HG02840 (cell line): Measurements from ENCODE around the gene SAP130.
"Not testable (repeated sequence)": the region's sequence is repeated elsewhere in the genome, so short reads cannot be mapped to it uniquely, and the experiment has no call there.

ENCODE experiments used
- ATAC-seq: cut with Tn5 transposase; IDR thresholded peaks from one replicate; pipeline ENCODE4 v1.9.1; 2021; ENCODE audit warnings: mild to moderate bottlenecking, moderate library complexity, moderate number of reproducible peaks; ENCODE audit not compliant: unreplicated experiment, low FRiP score

SAP130 gene

DNA sequence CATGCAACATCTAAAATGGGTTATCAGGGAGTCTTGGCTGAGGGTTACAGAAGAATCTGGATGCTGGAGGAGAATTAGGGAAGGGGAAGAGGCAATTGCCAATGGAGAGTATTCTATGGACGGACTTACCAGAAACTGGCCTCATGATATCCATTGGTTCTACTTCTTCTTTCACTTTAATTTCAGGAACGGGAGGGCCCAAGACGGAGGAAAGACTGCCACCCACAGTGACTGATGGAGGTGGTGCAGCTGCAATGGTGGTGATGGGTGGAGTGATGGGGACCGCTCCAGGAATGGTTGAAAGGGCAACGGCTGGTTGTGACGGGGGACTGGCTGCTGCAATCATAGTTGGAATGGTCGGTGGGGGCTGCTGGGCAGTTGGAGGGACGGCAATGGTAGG, 73.0 kb downstream of the SAP130 start:
- ATAC-seq: no peak

DNA sequence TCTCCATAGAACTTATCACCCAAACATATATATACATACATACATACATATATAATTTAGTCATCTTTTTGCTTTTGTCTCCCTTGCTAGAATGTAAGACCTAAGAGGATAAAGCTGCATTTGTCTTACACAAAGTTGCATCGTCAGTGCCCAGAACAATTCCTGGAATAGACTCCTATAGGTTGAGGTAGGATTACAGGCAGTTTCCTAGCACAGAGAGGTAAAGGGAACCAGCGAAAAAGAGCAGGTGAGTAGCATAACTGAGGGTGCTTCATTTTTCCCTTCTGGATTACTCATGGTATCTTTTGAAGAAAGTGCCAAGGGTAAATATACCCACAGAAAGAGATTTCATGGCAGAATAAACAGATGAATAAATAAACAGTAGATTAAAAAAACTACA, 74.0 kb downstream of the SAP130 start:
- ATAC-seq: no peak

DNA sequence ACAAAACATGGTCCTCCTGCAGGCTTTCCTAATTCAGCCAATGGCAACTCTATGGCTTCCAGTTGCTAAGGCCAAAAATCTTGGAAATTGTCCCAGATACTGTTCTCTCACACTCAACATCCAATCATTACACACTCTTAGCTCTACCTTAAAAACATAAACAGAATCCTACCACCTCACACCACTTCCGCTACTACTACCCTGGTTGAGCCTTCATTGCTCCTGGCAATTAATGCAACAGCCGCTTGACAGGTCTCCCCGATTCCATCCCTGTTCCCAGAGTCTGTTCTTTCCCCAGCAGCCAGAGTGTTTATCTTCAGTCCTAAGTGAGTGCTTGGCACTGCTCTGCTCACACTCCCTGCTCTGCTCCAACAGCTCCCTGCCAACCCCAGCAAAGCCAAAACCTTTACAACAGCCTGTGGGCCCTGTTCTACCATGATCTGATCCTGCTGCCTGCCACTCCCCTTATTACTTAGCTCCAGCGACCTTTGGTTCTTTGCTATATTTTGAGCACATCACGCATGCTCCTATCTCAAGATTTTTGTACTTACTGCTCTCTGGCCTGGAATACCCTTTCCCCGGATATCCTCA, 74.6 kb downstream of the SAP130 start:
- no peak for ATAC-seq

DNA sequence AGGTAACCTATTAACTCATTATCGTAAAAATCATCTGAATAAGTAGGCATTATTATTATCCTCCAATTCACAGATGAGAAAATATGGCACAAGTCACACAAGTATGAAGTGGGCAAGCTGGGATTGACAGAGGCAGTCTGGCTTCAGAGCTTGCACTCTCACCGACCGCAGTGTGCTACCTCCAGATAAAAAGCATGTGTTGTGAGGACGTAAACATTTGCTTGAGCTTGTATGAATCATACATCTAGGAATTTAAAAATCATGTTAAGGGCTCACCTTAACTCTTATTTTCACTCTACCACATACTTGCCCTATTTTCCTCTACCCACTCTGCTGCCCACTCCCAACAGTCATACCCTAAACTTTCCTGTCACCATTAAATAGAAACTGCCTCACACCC, 76.8 kb downstream of the SAP130 start:
- no peak for ATAC-seq

DNA sequence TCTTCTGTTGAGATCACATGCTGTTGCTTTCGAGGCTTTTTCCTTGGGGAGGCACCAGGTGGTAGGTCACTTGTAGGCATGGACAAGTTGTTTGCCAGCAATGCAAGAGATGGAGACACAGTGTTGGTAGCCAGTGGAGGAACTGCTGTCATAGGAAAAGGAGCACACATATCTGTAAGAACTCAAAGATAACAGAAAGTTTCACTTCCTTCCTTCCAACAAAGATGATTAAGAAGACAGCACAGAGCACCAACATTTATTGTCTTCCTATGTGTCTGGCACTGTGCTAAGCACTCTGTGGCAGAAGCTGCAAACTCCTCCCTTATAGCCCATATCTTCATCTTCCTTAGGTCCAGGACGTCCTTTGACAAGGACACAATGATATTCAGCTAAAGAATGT, 77.6 kb downstream of the SAP130 start:
- ATAC-seq: no peak

DNA sequence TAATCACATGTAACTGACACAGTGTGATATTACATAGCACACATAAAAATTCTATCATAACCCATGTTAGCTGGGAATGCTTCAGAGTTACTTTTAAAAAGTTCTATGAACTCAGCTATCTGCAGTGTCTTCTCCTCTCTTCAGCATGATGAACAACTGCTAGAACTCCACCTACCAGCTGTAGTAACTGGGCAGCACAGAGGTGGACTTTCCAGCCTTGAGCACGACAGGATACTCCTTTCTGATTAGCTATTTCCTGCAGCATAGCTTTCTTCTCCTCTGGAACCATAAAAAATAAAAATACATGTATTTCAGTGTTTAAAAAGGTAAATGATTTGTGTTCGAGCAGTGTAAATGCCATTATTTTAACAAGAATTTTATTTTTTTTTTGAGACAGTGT, 82.6 kb downstream of the SAP130 start:
- ATAC-seq: no peak

DNA sequence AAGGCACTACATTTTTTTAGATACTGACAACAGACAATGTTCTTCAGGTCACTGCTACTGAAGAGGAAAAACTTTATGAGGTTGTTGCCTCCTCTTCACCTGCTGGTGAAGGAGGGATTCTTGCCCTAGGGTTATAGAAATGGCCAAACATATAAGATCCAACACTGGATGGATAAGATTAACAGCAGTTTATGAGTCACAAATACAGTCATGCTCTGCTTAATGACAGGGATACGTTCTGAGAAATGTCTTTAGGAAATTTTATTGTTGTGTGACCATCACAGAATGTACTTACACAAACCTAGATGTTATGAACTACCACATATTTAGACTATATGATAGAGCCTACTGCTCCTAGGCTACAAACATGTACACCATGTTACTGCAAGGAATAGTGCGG, 84.7 kb downstream of the SAP130 start:
- ATAC-seq: no peak

DNA sequence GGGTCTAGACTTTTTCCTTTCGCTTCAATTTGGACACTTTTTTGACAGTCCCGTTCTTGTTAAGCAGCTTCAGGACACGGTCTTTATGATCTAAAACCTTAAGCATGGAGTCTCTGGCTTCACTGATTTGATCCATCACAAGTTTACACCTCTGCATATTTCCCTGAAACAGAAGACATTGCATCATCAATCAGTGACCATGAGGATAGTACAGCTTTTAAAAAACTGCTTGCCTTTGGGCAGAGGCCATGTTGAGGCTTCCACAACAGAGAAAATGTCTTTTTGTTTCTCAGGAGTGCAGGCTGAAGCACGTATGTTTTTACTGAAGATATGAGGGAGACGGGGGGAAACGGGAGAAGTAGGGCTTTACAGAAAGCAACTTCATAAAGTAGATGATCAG, 85.9 kb downstream of the SAP130 start:
- ATAC-seq: no peak

DNA sequence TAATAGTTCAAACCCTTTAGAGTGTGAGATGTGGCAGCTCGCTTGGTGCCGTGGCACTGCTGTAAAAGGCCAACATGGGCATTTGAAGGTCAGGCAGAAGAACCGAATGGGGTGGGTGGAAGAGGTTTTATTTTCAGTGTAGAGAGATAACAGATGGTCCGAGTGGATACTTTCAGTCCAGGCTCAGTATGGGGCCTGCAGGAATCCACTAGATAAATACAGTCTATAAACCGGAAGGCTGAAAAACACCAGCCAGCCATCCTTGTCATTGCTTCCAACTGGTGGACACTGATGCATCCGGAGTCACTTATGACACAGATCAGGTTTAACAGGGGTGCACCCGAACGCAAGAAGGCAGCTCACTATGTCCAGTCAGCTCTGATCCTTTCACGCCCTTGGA, 86.4 kb downstream of the SAP130 start:
- no peak for ATAC-seq

DNA sequence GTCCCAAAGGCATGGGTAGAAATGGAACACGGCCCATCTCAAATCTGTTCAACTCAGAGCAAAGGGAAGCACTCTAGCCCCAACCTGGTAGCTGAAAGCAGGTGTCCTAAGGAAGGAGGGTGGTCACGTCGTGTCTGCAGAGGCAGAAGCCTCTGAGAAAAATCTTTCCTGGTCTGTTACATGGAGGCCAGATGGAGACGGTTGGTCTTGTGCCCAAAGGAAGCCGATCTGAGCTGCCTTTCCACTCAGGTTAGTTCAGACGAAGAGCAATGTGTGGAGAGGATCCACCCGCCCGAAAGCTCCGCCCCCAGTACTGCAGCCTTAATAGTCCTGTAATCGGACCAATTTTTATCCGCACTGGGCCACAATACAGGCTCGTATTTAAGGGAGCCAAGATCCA, 87.2 kb downstream of the SAP130 start:
- no peak for ATAC-seq

DNA sequence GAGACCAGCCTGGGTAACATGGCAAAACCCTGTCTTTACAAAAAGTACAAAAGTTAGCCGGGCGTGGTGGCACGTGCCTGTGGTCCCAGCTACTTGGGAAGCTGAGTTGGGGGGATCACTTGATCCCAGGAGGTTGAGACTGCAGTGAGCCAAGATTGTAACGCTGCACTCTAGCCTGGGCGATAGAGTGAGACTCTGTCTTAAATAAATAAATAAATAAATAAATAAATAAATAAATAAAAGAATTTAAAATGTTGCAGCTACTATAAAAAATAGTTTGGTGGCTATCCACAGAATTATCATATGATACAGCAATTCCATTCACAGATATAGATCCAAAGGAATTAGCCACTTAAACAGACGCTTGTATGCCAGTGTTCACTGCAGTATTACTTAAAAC, 92.5 kb downstream of the SAP130 start:
- ATAC-seq: no peak

DNA sequence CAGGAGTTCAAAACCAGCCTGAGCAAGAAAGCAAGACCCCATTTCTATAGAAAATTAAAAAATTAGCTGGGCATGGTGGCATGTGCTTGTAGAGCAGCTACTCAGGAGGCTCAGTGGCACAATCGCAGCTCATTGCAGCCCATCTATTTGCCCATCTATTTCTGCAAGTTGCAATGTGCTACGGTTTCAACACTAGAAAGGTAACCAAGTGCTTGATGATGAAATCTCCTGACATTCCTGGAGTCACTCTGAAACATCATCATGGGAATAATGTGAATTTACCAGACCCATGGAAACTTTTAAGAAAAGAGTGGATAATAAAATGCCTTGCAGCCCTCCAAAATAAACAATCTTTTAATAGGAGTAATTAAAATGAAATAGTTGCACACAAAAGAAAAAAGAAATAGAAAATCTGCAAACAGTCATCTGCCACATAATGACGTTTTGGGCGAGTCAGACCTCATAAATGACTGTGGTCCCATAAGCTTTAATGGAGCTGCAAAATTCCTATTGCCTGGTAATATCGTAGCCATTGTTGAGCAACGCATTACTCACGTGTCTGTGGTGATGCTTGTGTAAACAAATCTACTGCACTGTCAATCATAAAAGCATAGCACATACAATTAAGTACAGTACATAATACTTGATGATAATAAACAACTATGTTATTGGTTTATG, 95.5 kb downstream of the SAP130 start:
- no peak for ATAC-seq

DNA sequence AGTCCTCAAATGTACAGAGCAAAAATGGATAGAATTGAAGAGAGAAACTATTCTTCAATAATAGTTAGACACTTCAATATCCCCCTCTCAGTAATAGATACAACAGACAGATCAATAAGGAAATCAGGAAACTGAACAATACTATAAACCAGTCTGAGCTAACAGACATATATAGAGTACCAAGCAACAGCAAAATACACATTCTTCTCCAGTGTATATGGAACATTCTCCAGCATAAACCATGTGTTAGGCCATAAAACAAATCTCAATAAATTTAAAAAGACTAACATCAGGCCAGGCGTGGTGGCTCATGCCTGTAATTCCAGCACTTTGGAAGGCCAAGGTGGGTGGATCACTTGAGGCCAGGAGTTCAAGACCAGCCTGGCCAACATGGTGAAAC, 98.4 kb downstream of the SAP130 start:
- no peak for ATAC-seq

DNA sequence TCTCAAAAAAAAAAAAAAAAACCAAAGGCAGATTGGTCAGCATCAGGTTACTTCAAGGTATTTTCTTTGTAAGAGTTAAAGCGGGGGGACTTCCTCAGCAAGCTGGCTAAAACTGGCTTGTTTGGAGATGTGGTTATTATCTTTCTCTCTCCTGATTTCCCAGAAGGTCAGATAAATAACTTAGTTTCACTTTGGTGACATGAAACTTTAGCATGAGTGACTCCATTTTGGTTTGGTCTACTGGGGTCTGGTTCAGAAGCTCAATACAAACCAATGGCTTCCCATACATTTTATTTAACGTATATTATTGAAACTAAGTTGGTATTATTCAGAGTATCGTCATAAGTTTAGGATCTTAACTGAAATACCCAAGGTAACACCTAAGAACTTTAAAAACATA, 100.5 kb downstream of the SAP130 start:
- ATAC-seq: no peak

DNA sequence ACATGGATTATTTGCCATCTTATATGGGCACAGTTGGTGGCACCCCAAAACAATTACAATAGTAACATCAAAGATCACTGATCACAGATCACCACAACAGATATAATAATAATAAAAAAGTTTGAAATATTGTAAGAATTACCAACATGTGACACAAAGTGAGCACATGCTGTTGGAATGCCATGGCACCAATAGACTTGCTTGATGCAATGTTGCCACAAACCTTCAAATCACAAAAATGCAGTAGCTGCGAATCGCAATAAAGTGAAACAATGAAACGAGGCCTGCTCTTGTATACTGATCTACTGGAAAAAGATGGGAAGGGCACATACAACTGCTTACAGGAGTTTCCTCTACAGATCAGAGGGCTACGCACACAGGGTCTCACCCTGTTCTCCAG, 109.9 kb downstream of the SAP130 start:
- no peak for ATAC-seq

DNA sequence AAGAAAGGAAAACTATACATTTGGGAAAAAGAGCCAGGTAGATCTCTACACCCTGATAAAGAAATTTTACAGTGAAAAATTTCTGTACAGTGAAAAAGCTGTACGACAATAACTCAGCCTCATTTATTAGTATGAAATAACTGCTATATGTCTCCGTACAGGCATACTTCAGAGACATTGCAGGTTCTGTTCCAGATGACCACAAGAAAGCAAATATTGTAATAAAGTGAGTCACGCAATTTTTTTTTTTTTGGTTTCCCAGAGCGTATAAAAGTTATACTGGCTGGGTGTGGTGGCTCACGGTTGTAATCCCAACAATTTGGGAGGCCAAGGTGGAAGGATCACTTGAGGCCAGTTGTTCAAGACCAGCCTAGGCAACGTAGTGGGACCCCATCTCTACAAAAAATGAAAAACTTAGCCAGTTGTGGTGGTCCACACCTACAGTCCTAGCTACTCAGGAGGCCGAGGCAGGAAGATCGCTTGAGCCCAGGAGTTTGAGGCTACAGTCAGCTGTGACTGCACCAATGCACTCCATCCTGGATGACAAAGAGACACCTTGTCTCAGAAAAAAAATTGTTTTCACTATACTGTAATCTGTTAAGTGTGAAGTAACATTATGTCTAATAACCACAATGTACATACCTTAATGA, 113.9 kb downstream of the SAP130 start:
- ATAC-seq: no peak

DNA sequence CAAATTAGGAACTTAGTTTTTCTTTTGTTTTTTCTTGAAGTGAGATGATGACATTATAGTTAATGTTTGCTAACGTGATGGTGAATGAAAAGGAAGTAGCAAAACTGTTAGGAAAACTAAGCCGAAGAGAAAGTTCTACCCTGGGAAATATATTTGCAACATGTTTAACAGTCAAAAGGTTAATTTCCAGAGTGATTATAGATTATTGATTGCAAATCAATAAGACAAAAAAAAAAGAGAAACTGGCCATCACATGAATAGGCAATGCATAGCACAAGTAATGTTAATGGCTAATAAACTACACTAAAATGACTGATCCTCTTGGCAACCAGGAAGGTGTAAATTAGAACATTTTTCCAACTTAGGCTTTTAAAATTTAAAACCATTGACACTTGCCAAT, 116.1 kb downstream of the SAP130 start:
- ATAC-seq: no peak

DNA sequence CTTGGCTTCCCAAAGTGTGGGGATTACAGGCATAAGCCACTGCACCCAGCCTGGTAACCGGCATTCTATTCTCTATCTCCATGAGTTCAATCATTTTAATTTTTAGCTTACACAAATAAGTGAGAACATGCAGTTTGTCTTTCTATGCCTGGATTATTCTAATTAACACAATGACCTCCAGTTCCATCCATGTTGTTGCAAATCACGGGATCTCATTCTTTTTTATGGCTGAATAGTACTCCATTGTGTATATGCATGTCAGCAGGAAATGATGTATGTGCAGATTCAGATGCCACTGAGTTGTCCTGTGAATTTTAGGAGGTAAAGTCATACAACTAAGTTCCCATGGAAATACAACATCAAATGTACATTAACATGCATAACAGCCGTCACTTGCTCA, 117.4 kb downstream of the SAP130 start:
- ATAC-seq: no peak

DNA sequence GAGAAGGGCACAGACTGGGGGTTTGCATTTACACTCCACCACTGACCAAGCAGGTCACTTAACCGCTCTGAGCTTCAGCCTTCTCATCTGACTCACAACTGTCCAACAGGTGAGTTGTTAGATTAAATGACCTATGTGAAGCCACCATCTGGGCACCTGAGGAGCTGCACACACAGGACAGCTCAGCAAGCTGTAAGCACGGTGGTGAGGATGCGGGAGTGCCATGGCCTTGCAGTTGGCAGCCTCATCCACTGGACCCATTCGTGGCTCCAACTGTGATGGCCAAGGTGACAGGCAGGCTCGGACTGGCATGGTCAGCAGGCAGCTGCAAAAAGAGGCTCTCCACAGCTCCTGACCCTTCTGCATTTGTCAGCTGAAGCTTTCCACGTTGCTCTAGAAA, 118.8 kb downstream of the SAP130 start:
- ATAC-seq: no peak

DNA sequence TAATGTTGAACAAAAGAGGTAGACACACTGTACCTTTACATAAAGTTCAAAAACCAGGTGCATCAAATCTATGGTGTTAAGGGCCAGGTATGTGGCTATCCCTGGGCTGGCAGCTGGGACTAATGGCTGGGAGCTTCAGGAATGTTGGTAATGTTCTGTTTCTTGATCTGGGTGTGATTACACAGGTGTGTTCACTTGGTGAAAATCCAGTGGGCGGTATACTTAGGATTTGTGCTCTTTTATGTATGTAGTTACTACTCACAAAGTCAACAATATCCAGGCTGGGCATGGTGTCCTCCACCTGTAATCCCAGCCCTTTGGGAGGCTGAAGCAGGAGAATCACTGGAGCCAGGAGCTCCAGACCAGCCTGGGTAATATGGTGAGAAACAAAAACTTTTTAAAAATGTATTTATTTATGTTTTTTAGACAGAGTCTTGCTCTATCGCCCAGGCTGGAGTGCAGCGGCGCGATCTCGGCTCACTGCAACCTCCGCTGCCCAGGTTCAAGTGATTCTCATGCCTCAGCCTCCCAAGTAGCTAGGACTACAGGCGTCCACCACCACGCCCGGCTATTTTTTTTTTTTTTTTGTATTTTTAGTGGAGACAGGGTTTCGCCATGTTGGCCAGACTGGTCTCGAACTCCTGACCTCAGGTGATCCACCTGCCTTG, 120.0 kb downstream of the SAP130 start:
- not testable (repeated sequence) for ATAC-seq

DNA sequence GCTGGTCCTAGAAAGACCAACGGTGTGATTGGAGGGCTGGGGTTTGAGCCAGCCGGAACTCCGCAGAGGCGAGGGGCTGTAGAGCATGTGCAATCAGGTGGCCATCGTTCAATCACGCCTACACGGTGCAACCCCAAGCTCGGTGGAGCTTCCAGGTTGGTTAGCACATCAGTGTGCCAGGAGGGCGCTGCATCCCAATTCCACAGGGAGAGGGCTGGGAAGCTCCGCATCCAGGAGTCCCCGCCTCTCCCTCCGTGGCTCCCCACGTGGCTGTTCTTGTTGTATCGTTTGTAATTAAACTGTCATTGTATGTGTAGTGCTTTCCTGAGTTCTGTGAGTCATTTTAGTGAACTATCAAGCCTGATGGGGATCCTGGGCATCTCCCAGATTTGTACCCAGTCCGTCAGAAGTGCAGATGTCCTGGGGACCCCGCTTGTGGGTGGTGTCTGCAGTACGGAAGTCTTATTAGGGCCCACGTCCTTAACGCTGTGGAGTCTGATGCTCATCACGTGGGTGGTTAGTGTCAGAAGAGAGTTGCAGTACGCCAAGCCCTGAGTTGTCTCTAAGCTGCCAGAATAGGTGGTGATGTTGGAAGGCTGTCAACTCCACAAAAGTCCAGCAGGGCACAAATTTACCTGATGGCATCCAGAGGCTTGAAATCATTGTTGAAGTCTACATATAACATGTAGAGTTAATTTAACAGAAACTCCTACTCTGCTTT, 121.5 kb downstream of the SAP130 start:
- no peak for ATAC-seq
